Mucosa of descending colon (tissue), 3 donors: ENCODE results near the gene APEH. TPM values are rescaled to one million over a fixed set of nuclear protein-coding genes. Genes with fewer than 3 reads are reported as not detected.

ENCODE experiments used
- ATAC-seq: fragments of 200-7000 bp; cut with Tn5 transposase; one replicate; pipeline ENCODE4 v1.9.1; 2020; ENCODE audit warnings: mild to moderate bottlenecking, moderate library complexity
- DNase-seq, 3 donors: peaks; one replicate each; pipeline ENCODE4 v3.0.0-alpha.2; 2020
- H3K36me3 ChIP-seq: fragments of 200-600 bp; one replicate; pipeline ENCODE4 v1.8.0; 2021; ENCODE audit warnings: low read depth, mild to moderate bottlenecking
- H3K4me1 ChIP-seq: fragments of 200-600 bp; one replicate; pipeline ENCODE4 v1.8.0; 2021; ENCODE audit warnings: low read depth, mild to moderate bottlenecking
- H3K4me3 ChIP-seq: fragments of 200-600 bp; one replicate; pipeline ENCODE4 v1.8.0; 2021; ENCODE audit warnings: mild to moderate bottlenecking
- H3K9me3 ChIP-seq: fragments of 200-600 bp; one replicate; pipeline ENCODE4 v1.8.0; 2021; ENCODE audit warnings: mild to moderate bottlenecking
- CTCF ChIP-seq: fragments of 200-600 bp; IDR thresholded peaks from one replicate; pipeline ENCODE4 v1.8.0; 2022; ENCODE audit warnings: antibody characterized with exemption, mild to moderate bottlenecking
- intact Hi-C, 2 donors: fragments of 100-400 bp; cut with DNase I in 1 of 2; cut with micrococcal nuclease in 1 of 2; formaldehyde crosslinking; loops; one replicate each; pipeline versions ENCODE4 v1.11.0 to v1.11.1; 2022; cut with DNase I, micrococcal nuclease
- total RNA-seq, 3 donors: library from RNA; stranded (reverse); fragmentation: NEBNext Ultra II Directional in 2 of 3; extraction: Animal tissue kit (Norgen Biotek cat#: 25700) in 2 of 3; gene quantifications; one replicate each; pipeline versions ENCODE4 v1.2.1 to v1.2.4, GENCODE V29; 2021 to 2023
- donor health status: DM: no; HTN: no; CAD: no; lungs with moderate emphysema.
- donor health status: DM: no; HTN: no; CAD: no.
- donor health status: DM: no; HTN: yes; CAD: no.

The APEH gene
- total RNA-seq, 3 donors from 2014 or later, result 110 to 176 (median 142) TPM

GRCh38 chr3:49724586-49724985 is 50.4 kb downstream of the APEH start:
- ATAC-seq (no peak), DNase-seq (peak in 2 of 3 donors; percentile 55 to 75)
- intact Hi-C loops, result no loop called here
- H3K36me3 ChIP-seq, result peaks cover 5% of the 10 kb centered on the region
- H3K4me1 ChIP-seq, result peaks cover 33% of the 10 kb centered on the region
- TF ChIP-seq CTCF, result no peak
- H3K4me3 ChIP-seq, result no peak overlapping the region
- no peaks in the 10 kb centered on the region for H3K9me3 ChIP-seq

- no peaks in the 10 kb centered on the region for H3K9me3 ChIP-seq
- peaks cover 5% of the 10 kb centered on the region for H3K36me3 ChIP-seq
- no peak for TF ChIP-seq CTCF
- DNase-seq (peak in 2 of 3 donors; percentile 80 to 85), ATAC-seq (peak; percentile 5)
- no peak overlapping the region for H3K4me3 ChIP-seq
- peaks cover 26% of the 10 kb centered on the region for H3K4me1 ChIP-seq
- intact Hi-C loops, result no loop called here
Observed at GRCh38 chr3:49725906-49726681, 51.9 kb downstream of the APEH start.

GRCh38 chr3:49727154-49727923 is 53.2 kb downstream of the APEH start:
- ATAC-seq (no peak), DNase-seq (peak in 1 of 3 donors; percentile 29)
- H3K36me3 ChIP-seq, result peaks cover 5% of the 10 kb centered on the region
- H3K4me3 ChIP-seq, result no peak overlapping the region
- H3K9me3 ChIP-seq, result no peaks in the 10 kb centered on the region
- intact Hi-C loops, result no loop called here
- no peak for TF ChIP-seq CTCF
- H3K4me1 ChIP-seq, result peaks cover 20% of the 10 kb centered on the region

GRCh38 chr3:49727924-49728361 is 53.8 kb downstream of the APEH start:
- no peaks in the 10 kb centered on the region for H3K9me3 ChIP-seq
- intact Hi-C loops, result no loop called here
- DNase-seq, result no peak
- H3K4me3 ChIP-seq, result no peak overlapping the region
- no peak for TF ChIP-seq CTCF
- peaks cover 5% of the 10 kb centered on the region for H3K36me3 ChIP-seq
- H3K4me1 ChIP-seq, result peaks cover 14% of the 10 kb centered on the region
- no peak for ATAC-seq

GRCh38 chr3:49729966-49730609 is 55.9 kb downstream of the APEH start:
- H3K4me3 ChIP-seq, result no peak overlapping the region
- H3K4me1 ChIP-seq, result peaks cover 9% of the 10 kb centered on the region
- H3K36me3 ChIP-seq, result no peaks in the 10 kb centered on the region
- ATAC-seq, result no peak
- no peak for TF ChIP-seq CTCF
- intact Hi-C loops, result no loop called here
- no peaks in the 10 kb centered on the region for H3K9me3 ChIP-seq
- no peak for DNase-seq
